Mucosa of rectum (tissue), 2 donors: Measurements from ENCODE around the gene SFXN5.

Source experiments
- H3K27ac ChIP-seq, 2 donors: one replicate each; pipeline ENCODE4 v1.7.0; 2013; ENCODE audit warnings: inconsistent platforms in 2 of 2, low read depth in 2 of 2, low read length in 2 of 2
- H3K27me3 ChIP-seq, 2 donors: one replicate each; pipeline ENCODE4 v1.7.0; 2013; ENCODE audit warnings: low read length in 2 of 2; ENCODE audit not compliant: control insufficient read depth in 2 of 2, insufficient read depth in 2 of 2
- H3K36me3 ChIP-seq, 2 donors: one replicate each; pipeline ENCODE4 v1.7.0; 2013; ENCODE audit warnings: low read length in 2 of 2; ENCODE audit not compliant: control insufficient read depth in 2 of 2, insufficient read depth in 2 of 2
- H3K4me1 ChIP-seq, 2 donors: one replicate each; pipeline ENCODE4 v1.7.0; 2013; ENCODE audit warnings: low read length in 2 of 2, mild to moderate bottlenecking in 1 of 2; ENCODE audit not compliant: control insufficient read depth in 2 of 2, insufficient read depth in 2 of 2
- H3K4me3 ChIP-seq, 2 donors: one replicate each; pipeline ENCODE4 v1.7.0; 2013; ENCODE audit warnings: low read length in 2 of 2
- H3K9ac ChIP-seq, 2 donors: one replicate each; pipeline ENCODE4 v1.7.0; 2013; ENCODE audit warnings: low read length in 2 of 2, low read depth in 1 of 2, mild to moderate bottlenecking in 1 of 2
- H3K9me3 ChIP-seq, 2 donors: one replicate each; pipeline ENCODE4 v1.7.0; 2013; ENCODE audit warnings: low read length in 2 of 2; ENCODE audit not compliant: control insufficient read depth in 2 of 2
- donor health status: healthy.
- donor health status: Normal muscosa, but diverticular disease.

SFXN5 gene

DNA sequence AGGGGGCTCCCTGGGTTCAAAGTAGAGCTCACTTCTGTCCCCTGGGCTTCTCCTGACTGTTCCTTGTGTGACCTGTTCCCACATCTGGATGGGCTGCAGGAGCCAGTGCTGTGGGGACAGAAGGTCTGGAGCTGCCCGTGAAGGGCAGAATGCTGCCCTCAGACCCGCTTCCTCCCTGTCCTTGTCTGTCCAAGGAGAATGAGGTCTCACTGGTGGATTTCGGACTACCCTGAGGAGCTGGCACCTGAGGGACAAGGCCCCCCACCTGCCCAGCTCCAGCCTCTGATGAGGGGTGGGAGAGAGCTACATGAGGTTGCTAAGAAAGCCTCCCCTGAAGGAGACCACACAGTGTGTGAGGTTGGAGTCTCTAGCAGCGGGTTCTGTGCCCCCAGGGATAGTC is 138.7 kb downstream of the SFXN5 start:
- Histone ChIP-seq H3K36me3 (no peaks in the 10 kb centered on the region), H3K9me3 (no peaks in the 10 kb centered on the region), H3K4me1 (peaks cover 4 to 12% of the 10 kb centered on the region in 2 donors), H3K9ac (no peak overlapping the region), H3K4me3 (no peak overlapping the region), H3K27ac (no peak overlapping the region), H3K27me3 (peaks cover 18 to 29% of the 10 kb centered on the region in 2 donors)

DNA sequence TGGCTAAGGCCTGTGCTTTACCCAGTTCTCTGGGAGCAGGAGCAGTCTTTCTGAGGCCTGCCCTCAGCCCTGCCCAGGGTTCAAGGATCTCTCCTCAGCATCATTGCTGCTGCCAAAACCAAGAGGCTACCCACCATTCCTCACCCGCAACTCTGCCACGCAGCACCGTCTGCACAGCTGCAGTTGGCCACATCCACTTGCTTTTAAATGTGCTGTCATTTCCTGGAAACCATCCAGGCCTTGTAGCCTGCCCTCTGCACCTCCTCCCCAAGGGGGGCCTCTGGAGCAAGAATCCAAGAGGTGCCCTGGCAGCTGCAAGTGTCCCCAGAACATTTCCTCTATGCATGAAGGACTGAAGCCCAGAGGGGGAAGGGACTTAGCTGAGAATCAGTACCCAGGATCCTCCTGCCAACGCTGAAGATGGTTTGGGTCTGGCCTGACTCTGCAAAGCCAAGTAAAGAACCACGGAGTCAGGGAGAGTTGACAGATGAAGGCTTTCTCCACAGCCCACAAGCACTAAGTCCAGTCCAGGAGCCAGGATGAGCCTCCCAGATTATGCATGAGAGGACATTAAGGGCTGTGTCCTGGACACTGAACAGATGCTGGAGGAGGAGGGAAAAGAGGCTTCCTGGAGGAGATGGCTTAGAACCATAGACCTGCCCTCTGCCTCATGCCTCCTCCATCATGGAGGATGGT is 139.3 kb downstream of the SFXN5 start:
- no peak overlapping the region for H3K27ac ChIP-seq
- H3K9ac ChIP-seq = no peak overlapping the region
- H3K27me3 ChIP-seq = peaks cover 24 to 35% of the 10 kb centered on the region in 2 donors
- no peaks in the 10 kb centered on the region for H3K36me3 ChIP-seq
- H3K9me3 ChIP-seq = no peaks in the 10 kb centered on the region
- H3K4me3 ChIP-seq = no peak overlapping the region
- H3K4me1 ChIP-seq = peaks cover 4 to 12% of the 10 kb centered on the region in 2 donors

DNA sequence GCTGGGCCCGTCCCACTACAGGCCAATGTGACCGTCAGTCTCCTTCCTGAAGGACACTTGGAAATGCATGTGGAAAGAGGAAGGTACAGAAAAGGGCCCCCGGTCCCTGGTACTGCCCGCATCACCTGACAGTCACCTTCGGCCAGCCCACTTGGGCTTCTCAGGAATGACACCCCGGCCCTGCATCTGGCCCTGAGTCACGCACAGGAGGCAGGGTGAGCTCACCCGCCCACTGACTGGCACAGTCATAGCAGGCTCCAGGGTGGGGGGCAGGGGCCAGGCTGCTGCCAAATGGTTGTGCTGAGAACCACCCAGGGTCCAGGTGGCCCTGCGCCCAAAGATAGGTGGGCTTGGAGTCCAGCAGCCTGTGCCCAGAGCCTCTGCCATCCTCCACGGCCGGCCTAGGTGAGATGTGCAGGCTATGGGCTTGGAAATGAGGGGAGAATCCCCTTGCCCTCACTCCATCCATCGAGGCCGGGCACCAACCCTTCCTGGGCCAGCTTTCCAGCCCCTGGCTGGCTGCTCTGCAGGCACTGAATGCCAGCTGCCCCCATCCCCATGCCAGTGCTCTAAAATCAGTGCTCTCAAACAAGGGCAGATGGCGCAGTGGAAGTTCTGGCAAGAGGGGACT is 140.1 kb downstream of the SFXN5 start:
- Histone ChIP-seq H3K27ac (no peak overlapping the region), H3K9me3 (no peaks in the 10 kb centered on the region), H3K27me3 (peaks cover 32 to 43% of the 10 kb centered on the region in 2 donors), H3K36me3 (no peaks in the 10 kb centered on the region), H3K4me1 (peaks cover 4 to 12% of the 10 kb centered on the region in 2 donors), H3K9ac (no peak overlapping the region), H3K4me3 (no peak overlapping the region)

DNA sequence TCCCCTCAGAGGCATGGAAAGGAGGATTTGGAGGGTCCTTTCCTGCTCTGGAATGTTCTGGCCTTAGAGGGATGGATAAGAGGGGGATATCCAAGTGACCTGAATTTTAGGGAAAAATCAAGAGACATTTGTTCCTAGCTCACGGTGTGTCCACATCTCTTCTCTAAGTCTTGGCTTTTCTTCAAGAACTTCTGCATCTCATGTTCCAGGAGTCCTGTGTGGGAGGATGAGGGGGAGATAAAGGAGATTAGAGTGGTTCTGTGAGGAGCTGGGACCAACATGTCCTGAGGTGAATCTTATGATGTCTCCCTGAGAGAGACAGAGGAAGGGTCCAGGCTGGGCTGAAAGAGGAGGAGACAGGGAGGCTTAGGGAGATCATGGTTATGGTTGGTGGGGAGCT is 142.5 kb downstream of the SFXN5 start:
- Histone ChIP-seq H3K4me1 (peaks cover 4 to 8% of the 10 kb centered on the region in 2 donors), H3K36me3 (no peaks in the 10 kb centered on the region), H3K9me3 (no peaks in the 10 kb centered on the region), H3K27me3 (peaks cover 52 to 58% of the 10 kb centered on the region in 2 donors), H3K4me3 (no peak overlapping the region), H3K9ac (no peak overlapping the region), H3K27ac (no peak overlapping the region)

DNA sequence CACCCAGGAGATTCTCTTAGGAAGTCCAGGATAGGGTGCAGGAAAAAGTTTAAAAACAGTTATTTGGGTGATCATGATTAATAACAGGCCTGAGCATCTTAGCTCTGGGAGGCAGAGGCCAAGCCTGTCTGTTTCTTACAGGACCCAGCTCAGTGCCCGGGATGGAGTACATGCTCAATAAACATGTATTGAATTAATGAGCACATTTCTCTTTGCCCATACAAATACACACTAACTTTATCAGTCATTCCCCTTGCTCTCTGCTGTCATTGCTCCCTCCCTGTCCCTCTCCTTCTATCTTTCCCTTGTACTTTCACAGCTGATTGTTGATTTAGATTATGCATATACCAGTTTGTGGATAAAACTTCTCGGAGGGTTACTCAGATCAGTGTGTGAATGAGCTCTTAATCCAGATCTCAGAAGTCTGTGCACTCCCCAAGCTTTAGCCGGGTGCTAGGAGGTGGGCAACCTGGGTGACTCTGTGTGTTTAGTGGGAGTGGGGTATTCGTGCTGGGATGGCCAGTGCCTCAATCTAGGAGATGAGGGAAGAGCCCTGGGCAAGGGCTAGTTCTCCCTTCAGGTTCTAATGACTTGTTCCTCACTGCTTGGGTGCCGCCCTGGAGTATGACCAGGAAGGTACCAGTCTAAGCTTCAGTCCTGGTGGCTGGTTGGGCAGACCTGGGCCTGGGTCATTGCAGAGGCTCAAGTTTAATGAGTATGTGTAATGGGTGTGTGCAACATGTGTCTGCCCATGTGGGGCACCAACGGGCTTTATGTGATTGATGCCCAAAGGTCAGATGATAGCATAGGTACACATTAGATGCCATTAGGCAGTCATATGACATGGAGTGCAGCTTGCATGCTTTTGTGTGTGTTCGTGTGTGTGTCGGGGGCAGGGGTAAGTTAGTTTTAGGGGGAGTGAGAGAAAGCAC is 143.6 kb downstream of the SFXN5 start:
- Histone ChIP-seq H3K4me3 (no peak overlapping the region), H3K27ac (no peak overlapping the region), H3K9ac (no peak overlapping the region), H3K4me1 (peaks cover 5% of the 10 kb centered on the region in 2 donors), H3K9me3 (no peaks in the 10 kb centered on the region), H3K36me3 (no peaks in the 10 kb centered on the region), H3K27me3 (peaks cover 64 to 68% of the 10 kb centered on the region in 2 donors)

DNA sequence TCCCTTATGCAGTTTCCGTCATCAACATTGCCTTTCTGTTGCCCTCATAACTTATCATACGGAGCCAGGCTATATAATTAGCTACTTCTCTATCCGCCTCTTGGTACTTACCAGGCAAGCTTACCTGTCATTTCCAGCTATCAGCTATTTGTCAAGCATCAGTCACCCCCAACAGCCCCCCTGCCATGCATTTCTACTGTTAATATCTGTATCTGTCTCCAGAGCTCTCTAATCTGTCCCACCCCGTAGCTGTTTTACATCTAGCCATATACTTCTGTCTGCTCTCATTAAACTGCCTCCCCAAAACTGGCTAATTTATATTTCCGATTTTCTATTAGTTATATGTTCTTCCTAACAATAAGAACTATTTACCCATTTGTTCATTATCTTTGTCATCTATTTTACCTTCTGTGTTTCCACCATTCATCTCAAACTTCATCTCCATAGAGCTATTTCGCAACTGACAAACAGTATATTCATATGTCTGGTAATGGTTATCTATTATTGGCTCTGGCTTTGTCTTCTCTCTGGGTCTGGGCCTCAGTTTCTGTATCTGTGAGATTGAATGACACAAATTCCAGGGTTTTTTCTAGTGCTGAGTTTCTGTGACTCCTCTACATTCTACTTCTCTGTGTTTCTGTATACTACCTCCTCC is 144.6 kb downstream of the SFXN5 start:
- no peaks in the 10 kb centered on the region for H3K36me3 ChIP-seq
- H3K4me1 ChIP-seq = peaks cover 5% of the 10 kb centered on the region in 2 donors
- H3K27ac ChIP-seq = no peak overlapping the region
- no peak overlapping the region for H3K9ac ChIP-seq
- H3K9me3 ChIP-seq = no peaks in the 10 kb centered on the region
- H3K27me3 ChIP-seq = peaks cover 73 to 77% of the 10 kb centered on the region in 2 donors
- no peak overlapping the region for H3K4me3 ChIP-seq

DNA sequence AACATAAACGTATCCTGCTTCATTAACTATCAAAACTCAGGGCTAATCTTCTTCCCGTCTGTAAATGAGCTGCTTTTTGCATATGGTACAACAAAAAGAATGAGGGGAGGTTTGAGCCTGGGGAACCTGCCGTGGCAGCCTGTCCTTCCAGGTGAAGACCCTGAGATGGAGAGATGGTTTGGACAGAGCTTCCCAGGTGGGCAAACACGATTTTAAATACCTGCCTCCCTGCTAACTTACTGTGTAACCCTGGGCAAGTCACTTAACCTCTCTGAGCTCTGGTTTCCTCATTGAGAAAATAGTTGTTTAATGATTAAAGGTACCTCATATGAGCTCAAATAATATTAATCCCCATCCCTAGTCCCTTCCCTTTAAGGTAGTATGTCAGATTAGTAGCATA is 145.1 kb downstream of the SFXN5 start:
- no peak overlapping the region for H3K4me3 ChIP-seq
- peaks cover 79 to 83% of the 10 kb centered on the region in 2 donors for H3K27me3 ChIP-seq
- H3K36me3 ChIP-seq = no peaks in the 10 kb centered on the region
- no peak overlapping the region for H3K9ac ChIP-seq
- H3K4me1 ChIP-seq = peaks cover 5% of the 10 kb centered on the region in 2 donors
- no peak overlapping the region for H3K27ac ChIP-seq
- no peaks in the 10 kb centered on the region for H3K9me3 ChIP-seq

DNA sequence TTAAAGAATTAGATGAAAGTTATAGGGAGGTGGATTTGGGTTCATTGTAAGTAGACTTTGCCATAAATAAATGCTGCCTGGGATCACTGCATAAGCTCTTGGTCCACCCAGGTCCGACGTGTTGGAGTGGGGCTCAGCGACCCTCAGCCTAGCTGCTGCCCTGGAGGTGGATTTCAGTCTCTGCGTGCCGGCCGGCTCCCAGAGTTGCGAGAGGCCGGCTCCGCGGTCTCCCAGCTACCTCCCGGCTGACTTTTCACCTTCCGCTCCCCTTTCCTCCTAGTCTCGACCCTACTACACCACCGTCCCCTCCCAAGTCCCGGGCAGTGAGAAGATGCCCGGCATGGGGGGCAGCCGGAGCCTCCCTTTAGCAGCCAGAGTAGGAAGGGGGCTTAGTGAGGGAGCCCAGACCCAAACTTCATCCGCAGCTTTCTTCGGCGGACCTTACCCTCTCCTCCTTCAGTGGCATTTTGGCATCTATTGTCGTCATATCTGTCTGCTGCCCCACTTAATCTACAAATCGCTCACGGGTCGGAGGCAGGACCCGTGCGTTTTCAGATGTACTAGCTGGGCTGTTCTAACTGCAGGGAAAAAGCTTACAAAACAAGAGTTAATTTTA is 146.1 kb downstream of the SFXN5 start:
- H3K4me3 ChIP-seq = no peak overlapping the region
- H3K27me3 ChIP-seq = peaks cover 87 to 92% of the 10 kb centered on the region in 2 donors
- no peak overlapping the region for H3K27ac ChIP-seq
- no peak overlapping the region for H3K9ac ChIP-seq
- peaks cover 5 to 9% of the 10 kb centered on the region in 2 donors for H3K4me1 ChIP-seq
- H3K9me3 ChIP-seq = no peaks in the 10 kb centered on the region
- no peaks in the 10 kb centered on the region for H3K36me3 ChIP-seq

DNA sequence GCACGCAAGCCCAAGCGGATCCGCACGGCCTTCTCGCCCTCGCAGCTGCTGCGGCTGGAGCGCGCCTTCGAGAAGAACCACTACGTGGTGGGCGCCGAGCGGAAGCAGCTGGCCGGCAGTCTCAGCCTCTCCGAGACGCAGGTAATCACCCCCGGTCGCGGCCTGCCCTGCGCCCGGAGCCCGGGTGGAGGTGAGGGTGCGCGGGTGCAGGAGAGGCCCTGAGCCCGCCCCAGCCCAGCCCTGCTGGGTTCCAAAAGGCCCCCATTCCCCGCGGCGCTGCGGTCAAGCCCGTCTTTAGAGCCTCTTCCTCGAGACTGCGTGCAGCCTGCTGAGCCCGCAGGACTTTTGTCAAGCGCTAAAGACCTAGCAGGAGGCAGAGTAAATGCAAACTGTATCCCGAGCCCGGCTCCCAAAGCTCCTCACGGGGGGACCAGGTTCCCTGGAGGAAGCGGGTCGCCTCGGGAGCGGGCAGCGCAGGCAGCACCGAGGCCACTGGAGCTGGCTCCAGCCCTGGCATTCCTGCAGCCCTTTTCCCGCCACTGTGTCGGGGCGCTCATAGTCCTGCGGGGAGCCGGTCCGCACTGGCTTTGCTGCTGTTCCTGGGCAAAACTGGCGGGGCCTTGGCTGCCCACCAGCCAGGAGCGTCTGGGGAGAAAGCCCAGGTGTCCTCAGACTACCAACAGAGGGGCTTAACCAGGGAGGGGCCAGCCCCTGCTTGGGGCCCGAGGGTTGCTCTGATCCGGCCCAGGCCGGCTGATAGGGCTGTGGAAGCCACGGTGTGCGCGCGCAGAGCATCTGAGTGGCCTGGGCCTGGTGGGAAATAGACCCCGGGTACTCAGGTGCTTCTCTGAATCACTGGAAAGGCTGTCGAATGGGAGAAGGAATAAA is 146.9 kb downstream of the SFXN5 start:
- Histone ChIP-seq H3K4me3 (peak overlapping the region in 1 of 2 donors; percentile 4), H3K27ac (no peak overlapping the region), H3K9ac (no peak overlapping the region), H3K4me1 (peaks cover 7 to 13% of the 10 kb centered on the region in 2 donors), H3K9me3 (no peaks in the 10 kb centered on the region), H3K36me3 (no peaks in the 10 kb centered on the region), H3K27me3 (peaks cover 93 to 95% of the 10 kb centered on the region in 2 donors)
